Stimulated activated CD8-positive, alpha-beta memory T cell treated with anti-CD3 and anti-CD28 coated beads, Interleukin-15, amount 100 ng/mL, for 1 hour (primary cell): ENCODE data around the gene TMF1.

Experiments used
- DNase-seq: peaks from one replicate; pipeline ENCODE4 v3.0.0-alpha.2; 2020; ENCODE audit warnings: low read depth

Gene TMF1

DNA sequence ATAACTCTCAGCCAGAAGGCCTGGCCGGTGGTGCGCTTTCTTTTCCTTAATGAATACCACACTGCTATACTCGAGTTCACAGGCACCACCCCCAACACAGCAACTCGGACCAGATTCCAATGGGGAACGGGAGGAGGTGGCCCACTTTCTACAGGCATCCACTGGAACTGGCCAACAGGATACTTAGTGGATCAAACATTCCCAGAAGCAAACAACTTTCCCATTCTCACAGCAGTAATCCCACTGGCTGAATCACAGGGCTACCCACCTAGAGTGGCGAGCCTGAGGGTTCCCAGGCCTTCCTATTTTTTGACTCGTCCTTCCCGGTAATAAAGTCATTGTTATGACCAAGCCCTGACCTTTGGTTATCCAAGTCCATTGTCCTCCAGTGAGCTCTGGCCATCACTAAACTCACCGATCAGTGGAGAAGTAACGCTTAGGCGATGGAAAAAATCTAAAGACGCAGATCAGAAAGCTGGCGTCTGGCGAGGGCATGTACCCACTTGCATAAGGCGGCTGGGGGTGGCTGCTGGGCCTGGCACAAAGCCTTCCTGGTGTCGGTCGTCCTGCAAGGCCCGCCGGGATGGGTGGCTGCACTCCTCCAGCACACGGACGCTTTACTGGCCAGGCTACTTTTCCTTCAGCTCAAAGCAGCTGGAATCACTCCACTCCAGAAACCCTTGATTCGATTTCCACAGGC, 39.9 kb downstream of the TMF1 start:
- DNase-seq = no peak

DNA sequence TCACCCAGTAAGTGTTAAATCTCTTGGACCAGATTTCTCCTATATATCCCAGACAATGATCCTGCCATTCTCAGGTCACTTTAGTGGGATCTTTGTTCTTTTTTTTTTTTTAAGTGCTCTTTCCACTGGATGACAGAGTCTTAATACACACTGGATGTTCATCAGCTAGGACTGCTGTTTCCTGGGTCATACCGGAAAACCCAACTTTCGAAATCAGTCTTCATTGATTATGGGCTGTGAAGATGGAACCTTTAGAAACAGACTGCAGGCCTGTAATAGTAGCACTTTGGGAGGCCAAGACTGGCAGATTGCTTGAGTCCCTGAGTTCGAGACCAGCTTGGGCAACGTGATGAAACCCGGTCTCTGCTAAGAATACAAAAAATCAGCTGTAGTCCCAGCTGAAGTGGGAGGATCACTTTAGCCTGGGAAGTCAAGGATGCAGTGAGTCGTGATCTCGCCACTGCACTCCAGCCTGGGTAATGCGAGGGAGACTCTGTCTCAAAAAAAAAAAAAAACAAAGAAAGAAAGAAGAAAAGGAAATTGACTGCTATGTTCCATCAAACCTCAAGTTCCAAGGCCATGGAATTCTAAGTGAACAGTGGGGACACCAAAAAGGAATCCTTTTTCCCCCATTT, 40.9 kb downstream of the TMF1 start:
- no peak for DNase-seq

DNA sequence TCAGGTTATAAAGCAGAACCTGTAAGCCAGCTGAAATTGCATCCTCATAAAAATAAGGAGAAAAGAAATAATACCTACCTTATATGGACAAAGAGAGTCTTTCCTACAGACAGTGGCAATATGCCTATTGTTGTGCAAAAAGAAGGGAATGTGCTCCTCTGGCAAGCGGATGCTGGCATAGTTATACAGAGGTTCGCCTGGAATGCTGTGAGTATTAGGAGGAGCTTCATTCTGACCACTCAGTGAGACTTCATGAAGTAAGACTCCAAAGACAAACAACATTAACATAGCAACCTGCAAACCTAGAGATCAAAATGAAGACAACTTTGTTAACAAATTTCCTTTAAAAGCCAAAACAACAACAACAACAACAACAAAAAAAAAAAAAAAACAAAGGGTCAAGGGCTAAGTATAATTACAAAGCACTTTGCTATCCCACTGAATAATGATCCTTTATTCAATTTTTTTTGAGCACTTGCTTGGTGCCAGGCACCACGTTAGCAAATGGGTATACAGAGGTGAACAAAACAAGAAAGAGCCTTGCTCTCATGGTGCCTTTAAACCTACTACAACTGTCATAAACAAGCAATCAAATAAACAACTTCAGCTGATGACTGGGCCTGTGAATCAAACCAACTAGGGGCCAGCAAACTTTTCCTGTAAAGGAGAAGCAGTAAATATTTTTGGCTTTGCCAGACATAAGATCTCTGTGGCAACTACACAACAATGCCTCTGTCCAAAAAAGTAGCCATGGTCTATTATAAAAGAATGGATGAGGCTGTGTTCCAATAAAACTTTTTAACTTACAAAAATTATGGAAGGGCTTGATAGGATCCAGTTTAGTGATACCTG, 42.3 kb downstream of the TMF1 start:
- no peak for DNase-seq

DNA sequence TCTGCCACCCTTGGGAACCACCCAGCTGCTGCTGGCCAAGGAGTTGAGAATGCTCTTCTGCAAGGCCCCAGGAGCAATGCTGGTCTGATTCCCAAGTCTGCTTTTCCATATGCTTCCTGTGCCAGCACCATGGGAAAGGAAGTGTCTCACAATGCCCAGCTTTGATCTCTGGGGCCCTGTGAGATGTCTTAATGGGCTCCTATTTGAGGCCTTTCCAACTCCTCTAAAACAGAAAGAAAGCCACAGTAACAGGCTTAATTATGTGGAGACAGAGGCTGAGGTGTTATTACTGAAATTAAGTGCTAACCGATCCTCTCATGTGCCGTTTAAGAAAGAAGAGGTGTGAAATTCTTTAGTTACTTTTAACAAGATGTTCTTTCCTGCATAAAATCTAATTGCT, 43.2 kb downstream of the TMF1 start:
- DNase-seq = no peak

DNA sequence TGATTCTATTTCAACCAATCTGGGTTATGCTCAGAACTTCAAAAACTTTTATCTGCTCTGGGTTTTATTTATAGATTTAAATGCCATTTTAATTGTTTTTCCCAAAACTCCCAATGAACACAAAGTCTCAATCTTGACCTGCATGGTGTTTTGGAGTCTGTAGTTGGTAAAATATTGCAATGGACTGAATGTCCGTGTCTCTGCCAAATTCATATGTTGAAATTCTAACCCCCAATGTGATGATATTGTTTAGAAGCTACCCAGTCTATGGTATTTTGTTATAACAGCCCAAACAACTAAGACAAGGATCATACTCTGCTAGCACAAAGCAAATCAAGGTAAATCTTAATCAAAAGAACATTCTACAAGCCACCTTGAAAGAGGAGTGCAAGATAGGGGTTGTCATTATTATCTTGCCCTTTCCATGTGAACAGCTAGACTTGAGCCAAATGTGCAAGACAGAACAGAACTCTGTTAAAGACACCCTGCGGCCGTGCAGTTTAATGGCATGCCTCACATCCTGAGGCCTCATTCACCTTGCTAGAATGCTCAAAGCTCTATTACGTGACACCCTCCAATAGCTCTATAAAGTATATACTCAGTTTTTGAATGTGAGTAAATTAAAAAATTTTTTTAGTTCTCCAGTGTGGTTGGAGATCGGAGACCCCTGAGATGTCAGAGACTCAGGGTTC, 46.2 kb downstream of the TMF1 start:
- DNase-seq = no peak

DNA sequence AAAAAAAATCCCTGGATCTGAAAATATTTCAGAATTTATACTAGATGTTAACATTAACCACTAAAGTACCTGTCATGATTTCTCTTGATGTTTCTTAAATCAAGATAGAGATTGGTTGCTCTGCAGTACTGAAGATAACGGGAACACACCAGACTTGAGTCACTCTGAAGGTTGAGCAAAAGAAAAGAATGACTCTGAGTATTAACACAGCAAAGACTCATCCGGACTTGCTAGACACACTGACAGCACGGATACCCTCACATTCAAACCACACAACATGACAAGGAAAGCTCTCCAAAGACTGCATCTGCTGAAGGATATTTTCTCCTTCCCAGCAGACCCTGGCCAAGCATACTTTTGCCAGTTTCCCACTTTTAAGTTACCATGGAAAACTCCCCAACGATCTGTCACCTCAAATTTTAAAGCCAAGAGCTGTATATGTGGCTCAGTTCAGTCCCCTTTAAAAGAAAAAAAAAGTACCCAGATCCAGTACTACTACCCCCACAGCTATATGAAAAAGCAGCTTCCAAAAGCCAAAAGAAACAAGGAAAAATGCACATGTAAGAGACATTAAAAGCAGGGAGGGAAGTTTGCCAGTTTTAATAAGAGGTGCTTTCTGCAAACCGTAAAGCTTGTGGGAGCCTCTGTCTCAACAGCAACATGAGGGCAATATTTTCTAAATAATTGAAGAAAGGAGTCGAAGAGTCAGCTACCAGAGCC, 46.9 kb downstream of the TMF1 start:
- no peak for DNase-seq

DNA sequence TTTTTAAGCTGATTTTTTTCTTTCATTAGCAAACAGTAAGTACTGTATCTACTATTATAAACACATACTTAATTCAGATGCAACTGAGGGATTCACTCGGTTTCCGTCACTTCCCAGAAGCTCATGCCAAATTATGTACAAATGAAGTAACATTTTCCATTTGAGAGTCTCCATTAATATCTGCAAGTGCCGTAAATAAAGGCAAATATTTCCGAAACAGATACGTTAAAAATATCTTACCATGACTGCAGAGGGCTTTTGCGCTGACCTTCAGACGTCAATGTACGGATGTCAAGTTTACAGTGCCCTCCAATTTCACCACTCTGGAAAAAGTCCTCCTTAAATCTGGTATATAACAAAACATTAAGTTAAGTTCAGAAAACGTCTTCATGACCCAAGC, 48.0 kb downstream of the TMF1 start:
- no peak for DNase-seq

DNA sequence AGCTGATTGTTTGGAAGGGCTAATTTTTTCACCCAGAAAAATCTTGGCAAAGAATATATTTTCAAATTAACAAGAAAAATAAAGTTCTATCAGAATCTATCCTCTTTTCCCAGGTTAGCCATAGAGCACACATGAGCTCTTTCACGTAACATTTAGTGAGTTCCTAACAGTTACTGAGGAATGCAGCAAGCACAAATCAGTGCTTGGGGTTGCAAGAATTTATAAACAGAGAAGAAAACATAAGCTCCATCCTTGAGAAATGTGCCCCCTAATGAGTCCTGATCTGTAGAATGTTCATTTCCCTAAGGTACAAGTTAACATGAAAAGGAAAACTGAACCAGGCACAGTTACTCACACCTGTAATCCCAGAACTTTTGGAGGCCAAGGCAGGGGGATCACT, 52.5 kb downstream of the TMF1 start:
- DNase-seq = no peak

DNA sequence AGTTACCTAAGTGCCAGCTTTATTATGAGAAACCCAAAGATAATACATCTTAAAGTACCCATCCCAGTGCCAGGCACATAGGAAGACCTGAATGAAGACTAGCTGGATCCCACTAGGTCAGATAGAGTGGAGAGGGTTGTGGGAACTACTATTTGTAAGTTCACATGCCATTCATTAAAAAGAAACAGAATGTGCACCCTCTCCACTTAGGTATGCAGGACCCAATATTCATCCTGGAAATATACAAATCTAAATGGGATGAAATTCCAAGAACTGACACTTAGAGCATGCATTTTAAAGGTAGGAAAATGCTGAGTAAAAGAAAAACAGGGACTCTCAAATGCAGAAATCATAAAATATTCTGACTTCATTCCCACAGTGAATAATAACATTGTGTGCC, 53.0 kb downstream of the TMF1 start:
- DNase-seq = no peak

DNA sequence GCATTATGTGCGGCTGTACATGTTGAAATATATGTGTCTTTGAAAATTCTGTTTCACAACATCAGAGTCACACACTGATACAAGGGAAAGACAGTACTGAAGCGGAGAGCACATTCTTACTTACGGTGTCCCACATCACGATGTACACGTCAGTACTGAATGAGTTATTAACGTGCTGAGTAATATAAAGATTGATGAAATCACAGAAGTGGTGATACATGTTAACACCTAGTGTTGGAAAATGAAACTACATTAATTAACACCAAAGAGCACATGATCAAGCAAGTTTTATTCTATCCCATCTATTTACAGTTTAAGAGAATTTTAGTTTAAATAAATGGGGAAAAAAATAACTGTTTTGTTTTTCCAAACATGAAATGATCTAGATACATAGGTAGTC, 54.2 kb downstream of the TMF1 start:
- DNase-seq = no peak

DNA sequence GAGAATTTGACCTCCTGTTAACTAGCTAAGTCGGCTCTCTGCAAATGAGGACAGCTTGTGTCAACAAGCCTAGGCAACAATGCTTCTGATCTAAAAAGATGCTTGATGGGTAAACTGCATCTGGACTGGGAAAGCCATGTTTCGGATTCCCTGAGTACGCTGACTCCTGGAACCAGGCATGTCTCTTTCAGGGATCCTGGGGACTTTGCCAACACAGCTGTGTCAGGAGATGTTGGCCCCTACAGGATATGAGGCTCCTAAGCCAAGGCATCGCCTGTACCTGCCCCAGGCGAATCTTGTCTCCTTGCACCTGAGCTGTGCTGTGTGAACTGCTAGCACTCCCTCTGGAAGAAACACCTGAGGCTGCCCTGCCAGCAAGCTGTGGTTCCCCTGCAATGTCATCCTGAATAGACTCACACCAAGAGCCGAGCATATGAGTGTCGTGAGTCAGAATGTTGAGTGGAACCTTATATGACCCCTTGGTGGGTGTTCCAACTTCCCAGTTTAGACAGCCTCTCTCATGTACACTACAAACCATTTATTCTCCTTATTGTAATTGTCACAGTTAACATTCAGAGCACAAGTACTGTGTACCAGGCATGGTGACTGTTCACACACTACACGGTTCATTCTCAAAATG, 55.7 kb downstream of the TMF1 start:
- no peak for DNase-seq

DNA sequence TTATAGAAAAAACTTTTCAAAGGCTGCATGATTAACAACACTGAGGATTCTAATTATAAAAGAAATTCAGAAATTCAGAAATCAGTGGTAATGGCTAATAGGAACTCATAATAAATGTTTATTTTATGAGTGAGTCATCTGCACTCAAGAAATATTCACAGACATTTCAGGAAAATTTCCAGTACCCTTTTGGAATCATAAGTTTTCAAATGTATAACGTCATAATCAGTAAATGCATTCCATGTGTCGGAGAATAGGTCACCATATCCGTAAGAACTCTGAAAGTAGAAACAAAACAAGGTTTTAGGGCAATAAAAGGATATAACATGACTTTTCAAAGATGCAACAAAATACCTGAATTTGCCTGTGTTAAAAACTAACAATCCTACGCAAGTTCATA, 63.4 kb downstream of the TMF1 start:
- DNase-seq = no peak

DNA sequence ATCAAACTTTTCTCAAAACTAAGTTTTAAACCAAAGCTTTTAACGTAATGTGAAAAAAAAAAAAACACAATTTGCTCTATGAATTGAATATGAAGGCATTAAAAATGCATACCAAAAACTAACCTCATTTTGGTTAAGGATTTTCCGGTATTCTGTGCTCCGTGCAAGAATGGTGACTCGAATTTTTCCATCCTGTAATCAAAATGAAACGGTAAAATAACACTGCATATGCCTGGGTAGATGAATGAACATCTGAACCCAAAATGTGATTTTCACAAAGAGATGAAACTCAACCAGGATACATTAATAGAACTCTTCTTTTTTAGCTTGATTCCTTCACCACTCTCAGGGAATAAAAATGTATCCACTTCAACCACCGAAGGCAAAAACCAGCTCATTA, 64.8 kb downstream of the TMF1 start:
- no peak for DNase-seq

DNA sequence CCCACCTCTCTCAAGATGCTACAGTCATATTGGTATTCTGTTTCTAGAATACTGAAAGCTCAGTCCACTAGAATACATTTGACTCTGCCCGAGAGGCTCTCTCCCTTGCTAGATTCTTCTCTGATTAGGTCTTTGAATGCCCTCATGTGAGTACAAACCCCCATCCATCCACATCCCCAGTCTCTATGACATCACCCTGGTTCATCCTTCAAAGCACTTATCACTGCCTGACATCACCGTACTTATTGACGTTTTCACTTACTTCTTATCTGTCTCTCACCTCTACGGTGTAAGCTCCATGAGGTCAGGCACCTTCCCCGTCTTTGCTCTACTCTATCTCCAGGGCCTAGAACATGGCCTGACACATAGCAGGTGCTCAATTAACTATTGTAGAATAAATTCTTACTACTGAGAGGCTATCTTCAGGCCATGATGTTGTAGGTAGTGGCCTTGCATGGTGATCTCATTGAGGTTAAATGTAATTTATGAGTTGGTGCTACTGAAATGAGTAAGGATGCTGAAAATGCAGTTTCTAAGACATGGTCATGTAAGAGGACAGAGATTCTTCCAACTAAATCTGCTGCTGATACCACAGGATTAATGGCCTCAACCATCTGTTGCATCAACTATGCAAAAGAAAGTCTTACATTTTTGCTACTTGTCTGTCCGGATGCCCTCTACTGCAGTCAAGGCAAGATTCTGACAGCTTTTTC, 65.5 kb downstream of the TMF1 start:
- no peak for DNase-seq

DNA sequence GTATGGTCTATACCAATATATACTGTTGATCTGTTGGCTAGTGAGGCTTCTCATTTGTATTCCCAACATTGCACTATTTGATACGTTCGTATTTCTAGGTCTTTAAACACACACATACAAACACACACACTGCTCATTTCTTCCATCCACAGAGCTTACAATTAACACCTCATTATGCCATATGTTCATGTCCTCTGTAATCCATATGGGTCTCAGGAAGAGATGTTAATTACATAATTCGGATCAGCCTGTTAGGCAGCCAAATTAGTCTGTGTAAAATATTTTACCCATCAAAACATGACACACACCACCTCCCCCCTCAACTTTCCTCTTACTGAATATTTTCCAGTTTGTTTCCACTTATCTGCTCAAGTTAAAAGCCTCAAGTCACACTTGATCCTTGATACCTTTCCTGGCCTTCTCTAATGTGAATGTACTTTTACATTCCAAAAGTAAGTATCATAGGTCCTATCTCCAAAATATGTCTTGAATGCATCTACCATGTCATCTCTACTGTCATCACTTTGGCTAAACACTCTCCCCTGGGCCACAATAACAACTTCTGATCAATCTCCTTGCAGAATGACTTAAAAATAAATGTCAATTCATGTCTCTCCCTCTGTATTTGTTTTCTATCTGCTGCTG, 66.9 kb downstream of the TMF1 start:
- no peak for DNase-seq

DNA sequence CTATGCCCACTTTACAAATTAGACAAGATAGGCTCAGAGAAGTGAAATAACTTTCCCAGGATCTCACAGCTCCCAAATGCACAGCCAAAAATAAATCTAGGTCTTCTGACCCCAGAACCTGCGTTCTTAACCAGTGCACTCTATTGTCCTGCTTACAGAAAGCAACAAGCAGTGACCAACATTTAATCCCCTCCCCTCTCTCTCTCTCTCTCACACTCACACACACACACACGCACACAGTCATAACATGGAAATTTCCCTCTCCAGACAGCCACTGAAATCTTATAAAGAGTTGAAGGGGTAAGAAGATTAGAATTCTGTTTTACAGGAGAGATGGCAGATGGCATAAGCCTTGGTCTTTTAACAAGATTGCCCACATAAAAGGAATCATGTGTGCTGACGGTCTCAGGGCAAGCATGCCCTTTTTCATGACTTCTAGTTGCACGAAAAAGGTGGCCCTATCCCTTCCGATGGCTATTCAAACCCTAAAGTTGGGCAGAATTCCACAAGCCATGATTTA, 68.1 kb downstream of the TMF1 start:
- DNase-seq = no peak

DNA sequence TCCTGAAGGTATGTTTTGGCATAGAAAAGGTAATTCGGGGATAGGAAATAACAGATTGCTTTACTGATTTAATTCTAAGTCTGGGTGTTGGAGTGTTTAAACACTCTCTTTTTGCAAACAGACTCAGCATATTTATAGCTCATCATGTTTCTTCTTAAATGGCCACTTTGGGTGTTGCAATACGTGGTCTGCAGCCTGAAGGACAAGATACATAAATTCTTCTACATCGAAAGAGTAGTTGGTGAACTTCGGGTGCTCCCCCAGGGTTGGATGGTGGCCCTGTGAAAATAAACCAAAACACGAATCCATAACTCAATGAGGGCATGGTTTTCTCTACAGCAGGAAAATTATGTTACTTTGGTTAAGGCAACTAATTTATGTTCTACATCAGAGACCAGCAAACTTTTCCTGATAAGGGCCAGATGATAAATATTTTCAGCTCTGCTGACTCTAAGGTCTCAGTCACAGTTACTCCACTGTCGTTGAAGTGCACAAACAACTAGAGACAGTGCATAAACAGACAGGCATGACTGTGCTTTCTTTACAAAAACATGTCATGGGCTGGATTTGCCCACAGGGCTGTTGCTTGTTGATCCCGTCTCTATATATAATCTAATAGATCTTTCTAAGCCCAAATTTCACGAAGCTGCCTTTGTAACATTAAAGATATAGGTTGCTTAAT, 74.5 kb downstream of the TMF1 start:
- no peak for DNase-seq

DNA sequence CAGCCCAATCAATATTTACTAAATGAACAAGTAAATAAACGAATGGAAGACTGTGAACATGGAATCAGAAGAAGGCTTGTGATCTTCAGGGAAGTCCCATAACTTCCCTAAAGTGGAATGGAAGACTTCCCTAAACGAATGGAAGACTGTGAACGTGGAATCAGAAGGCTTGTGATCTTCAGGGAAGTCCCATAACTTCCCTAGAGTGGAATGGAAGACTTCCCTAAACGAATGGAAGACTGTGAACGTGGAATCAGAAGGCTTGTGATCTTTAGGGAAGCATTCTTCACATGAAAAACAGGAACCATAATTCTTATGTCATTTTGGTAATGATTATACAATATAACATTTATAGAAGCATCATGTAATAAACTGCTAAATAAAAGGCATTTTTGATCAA, 77.4 kb downstream of the TMF1 start:
- DNase-seq = no peak

DNA sequence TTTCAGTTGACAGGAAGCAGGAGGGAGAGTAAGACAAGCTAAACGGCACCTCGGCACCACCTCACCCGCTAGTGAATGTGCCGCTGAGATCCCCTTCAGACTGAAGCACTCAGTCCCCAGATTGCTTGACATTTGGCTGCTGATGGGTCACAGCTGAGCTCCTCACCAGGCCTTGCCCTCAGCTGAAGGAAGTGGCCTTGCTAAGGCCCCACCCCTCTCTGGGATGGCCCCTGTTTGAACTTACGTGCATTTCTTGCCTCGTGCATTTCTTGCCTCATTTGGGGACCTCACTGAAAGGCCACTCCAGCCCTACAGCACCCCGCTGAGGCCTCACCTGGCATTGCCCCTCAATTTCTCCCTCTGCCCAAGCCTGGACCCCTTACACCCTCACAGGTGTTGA, 78.5 kb downstream of the TMF1 start:
- DNase-seq = no peak
